AML-193 (cell line): Measurements from ENCODE around the gene ARHGEF7.

Source experiments
- DNase-seq, 2 experiments: peaks; one replicate each; lab custom pipeline; 2025; lab: John Stamatoyannopoulos, UW

The ARHGEF7 gene

GRCh38 chr13:111132948-111133347 lies 17.8 kb downstream of the ARHGEF7 start:
- DNase-seq: no peak

DNA sequence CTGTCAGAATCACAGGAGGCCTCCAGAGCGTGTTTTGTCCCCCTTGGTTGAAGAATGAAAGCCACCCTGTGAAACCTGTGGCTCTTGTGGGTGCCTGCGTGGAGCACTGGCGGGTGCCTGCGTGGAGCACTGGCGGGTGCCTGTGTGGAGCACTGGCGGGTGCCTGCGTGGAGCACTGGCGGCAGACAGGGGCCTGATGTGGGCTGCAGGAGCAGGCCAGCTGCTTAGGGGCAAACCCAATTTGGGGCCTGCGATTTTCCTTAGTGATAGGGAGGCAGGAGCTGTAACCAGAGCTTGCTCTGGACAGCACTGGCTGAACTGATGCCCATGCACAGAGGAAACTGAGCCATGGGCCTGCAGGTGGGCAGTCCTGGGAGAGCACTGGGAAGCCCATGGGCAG lies 24.3 kb downstream of the ARHGEF7 start:
- DNase-seq: no peak

GRCh38 chr13:111139873-111140561 lies 24.9 kb downstream of the ARHGEF7 start:
- DNase-seq: no peak

- DNase-seq: no peak
Measured at GRCh38 chr13:111140562-111141105, 25.5 kb downstream of the ARHGEF7 start.

- no peak for DNase-seq
Measured at GRCh38 chr13:111142472-111142871, 27.4 kb downstream of the ARHGEF7 start.

GRCh38 chr13:111143865-111144540 lies 28.9 kb downstream of the ARHGEF7 start:
- no peak for DNase-seq

DNA sequence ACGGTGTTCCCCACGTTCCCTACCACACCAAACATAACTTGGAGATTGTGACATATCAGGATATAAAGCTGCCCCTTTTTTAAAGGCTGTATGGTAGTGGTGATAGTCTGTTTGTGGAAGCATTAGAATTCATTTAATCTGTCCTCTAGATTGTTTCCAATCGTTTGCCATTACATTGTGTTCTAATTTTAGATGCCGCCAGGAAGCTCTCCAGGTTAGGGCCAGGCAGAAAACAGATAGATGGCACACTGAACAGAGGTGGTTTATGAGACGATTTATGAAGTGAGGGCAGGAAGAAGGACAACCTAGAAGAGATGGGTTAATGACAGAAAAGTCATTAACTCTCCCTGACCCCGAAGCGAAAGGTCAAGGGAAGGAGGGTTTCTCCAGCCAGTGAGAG lies 30.0 kb downstream of the ARHGEF7 start:
- DNase-seq: no peak

GRCh38 chr13:111145506-111145905 lies 30.4 kb downstream of the ARHGEF7 start:
- DNase-seq: no peak

GRCh38 chr13:111152844-111153243 lies 37.7 kb downstream of the ARHGEF7 start:
- DNase-seq: no peak

- peak; percentile 82 to 83 for DNase-seq
Measured at GRCh38 chr13:111153279-111153976, 38.3 kb downstream of the ARHGEF7 start.

- DNase-seq: peak; percentile 26 to 66
Measured at GRCh38 chr13:111153977-111154332, 38.8 kb downstream of the ARHGEF7 start.

DNA sequence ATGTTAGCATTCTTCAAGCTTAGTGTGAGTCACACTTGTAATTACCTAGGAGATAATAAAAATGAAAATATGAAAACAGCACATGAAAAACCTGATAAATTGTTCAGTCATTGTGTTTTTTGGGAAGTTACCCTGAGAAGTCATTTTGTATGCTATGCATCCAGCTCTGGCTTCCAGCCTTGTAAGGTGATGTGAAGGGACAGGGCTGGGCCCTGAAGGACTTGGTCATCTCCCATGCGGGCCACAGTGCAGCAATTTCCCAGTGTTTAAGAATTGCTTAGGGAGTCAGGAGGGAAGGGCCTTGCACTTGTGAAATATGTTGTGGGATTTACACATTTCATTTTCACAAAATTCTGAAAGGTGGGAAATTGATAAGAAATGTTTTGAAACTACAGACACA lies 41.3 kb downstream of the ARHGEF7 start:
- DNase-seq: no peak

DNA sequence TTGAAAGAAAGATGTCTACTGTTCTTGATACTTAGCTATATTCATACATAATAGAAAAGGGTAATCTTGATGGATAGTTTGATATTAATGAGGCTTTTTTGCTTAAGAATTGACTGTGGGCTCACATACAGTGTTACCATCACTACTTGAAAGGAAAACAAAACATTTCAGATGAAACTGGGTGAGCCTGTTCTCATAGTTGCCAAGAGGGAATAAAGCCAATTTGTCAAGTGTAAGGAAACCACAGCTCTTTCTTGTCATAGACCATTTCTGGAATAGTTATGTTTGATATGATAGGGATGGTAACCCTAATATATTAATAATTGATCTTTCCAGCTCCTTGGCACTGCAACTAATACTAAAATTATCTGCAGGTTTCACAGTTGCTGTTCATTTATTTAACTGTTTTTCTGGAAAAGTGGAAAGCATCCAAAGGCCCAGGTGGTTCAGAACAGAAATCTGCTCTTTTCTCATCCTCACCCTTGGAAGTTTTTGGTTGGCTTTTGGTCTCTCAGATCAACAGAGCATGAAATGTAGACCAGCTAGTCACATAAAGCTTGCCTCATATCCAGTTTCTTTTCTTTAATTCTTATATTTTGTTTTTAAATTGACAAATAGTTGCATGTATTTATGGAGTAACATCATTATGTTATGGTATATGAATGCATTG lies 43.2 kb downstream of the ARHGEF7 start:
- DNase-seq: peak in 1 of 2 experiments; percentile 8

DNA sequence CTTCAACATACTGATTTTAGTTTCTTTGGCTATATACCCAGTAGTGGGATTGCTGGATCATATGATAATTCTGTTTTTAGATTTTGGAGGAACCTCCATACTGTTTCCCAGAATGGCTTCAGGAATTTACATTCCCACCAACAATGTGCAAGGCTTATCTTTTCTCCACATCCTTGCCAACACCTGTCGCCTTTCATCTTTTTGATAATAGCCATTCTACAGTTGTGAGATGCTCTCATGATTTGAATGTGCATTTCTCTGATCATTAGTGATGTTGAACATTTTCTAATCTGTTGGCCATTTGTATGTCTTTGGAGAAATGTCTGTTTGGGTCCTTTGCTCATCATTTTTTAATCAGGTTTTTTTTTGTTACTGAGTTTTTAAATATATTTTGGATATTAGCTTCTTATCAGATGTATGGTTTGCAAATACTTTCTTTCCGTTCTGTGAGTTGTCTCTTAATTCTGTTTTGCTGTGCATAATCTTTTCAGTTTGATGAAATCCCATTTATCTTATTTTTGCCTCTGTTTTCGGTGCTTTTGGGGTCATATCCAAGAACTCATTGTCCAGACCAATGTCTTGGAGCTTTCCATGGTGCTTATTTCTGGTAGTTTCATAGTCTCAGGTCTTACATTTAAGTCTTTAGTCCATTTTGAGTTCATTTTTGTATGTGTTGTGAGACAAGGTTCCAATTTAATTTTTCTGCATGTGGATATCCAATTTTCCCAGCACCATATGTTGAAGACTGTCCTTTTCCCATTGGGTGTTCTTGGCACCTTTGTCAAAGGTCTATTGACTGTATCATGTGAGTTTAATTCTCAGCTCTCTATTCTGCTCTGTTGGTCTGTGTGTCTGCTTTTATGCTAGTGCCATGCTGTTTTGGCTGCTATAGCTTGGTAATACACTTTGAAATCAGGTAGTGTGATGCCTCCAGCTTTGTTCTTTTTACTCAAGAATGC lies 44.5 kb downstream of the ARHGEF7 start:
- no peak for DNase-seq

GRCh38 chr13:111160648-111161047 lies 45.5 kb downstream of the ARHGEF7 start:
- DNase-seq: no peak

DNA sequence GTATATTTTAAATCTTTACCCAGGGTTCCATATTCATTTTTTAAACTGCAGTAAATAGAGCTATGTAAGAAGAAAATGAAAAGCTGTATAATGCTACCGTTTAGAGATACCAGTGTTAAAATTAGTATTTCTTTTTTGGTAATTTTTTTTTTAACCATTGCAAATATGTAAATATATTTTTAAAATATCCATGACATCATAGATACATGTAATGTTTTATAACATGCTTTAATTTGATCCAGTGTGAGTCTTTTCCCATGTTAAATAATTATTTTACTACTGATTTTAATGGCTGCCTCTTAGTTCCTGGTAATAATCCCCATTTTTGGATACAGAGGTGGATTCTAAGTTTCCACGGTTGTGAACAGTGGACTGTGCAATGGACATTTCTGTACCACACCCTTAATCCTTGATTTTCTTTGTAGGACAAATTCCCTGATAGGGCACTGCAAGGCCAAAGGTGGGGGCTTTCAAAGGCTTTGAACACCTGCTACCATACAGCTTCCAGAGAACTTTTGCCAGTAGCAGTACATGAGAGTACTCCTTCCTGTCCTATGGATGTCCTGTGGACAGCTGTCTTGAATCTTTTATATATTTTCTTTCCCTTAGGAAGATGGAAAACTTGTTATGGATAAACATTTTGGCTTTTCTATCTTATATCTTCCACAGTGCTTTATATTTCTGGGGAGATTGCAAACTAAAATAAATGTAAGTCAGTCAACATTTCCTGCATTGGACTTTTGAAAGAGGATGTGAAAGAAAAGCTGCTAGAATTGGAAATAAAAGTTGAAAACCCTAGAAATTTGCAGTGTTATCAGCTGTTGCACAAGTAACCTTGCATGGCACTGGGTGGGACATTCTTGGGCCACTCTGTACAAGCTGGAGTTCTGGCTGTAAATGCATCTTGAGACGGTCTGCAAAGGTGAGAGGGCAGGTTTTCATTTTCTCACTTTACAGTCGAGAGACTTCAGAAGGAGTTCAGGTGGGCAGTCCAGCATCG lies 46.8 kb downstream of the ARHGEF7 start:
- DNase-seq: no peak

GRCh38 chr13:111165241-111166010 lies 50.3 kb downstream of the ARHGEF7 start:
- no peak for DNase-seq

DNA sequence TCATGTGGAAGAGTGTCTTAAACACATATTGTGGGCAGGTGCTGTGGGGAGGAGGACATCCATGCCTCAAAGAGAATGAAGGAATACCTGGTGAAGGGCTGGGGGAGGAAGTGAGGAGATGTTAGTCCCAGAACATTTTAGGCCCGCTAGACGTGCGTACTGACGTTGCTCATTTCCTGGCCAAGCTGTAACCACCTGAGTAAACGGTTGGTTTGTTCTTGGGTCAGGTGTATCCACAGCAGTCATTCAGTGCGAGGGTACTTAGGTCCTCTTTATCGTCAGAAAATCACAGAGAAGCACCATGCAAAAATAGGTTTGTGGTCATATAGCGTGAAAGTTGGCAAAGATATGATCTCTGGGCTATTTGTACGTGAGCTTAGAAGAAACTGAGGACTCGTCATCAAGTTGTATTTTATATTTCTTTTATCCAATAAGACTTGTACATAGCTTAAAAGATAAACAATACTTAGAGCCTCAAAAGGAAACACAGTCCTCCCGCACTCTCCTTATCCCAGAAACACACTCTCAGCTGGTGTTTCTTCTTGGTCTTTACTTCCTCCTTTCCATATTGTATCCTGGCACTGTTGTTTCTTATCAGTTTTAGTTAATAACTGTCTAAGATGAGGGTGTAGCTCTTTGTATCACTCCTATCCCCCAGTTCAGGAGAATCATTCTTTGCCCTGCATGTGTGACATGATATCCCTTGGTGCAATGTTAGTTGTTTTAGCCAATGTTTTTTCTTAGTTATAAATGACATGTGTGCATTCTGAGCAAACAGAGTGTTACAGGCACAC lies 52.0 kb downstream of the ARHGEF7 start:
- no peak for DNase-seq
